Natural killer cell (primary cell): ENCODE measurements around the gene DCTN1. TPM values are rescaled to one million over a fixed set of nuclear protein-coding genes. Genes with fewer than 3 reads are reported as not detected.
A peak's percentile ranks its signal among the peaks of the same experiment; 100 is the strongest.

Experiments
- ATAC-seq, 3 donors: fragments of 150-1000 bp in 2 of 3; fragments of 200-7000 bp in 1 of 3; cut with Tn5 transposase; 1 replicate in 1 of 3; 2 replicates in 2 of 3; pipeline ENCODE4 v1.10.0; 2021; ENCODE audit warnings: mild to moderate bottlenecking in 2 of 3, moderate library complexity in 2 of 3
- DNase-seq, 2 donors: peaks; one replicate each; pipeline versions ENCODE4 v3.0.0 to v3.0.0-alpha.2; 2013 to 2021; ENCODE audit warnings: mixed read lengths in 1 of 2
- H3K27ac ChIP-seq: one replicate; pipeline ENCODE4 v1.5.1; 2013; ENCODE audit warnings: mild to moderate bottlenecking, low read length
- H3K27me3 ChIP-seq: one replicate; pipeline ENCODE4 v1.6.1; 2013; ENCODE audit warnings: low read length; ENCODE audit not compliant: control insufficient read depth, insufficient read depth
- H3K36me3 ChIP-seq: one replicate; pipeline ENCODE4 v1.6.1; 2013; ENCODE audit warnings: low read length; ENCODE audit not compliant: control insufficient read depth, insufficient read depth
- H3K4me1 ChIP-seq: one replicate; pipeline ENCODE4 v1.6.1; 2013; ENCODE audit warnings: low read length; ENCODE audit not compliant: control insufficient read depth, insufficient read depth
- H3K4me3 ChIP-seq: one replicate; pipeline ENCODE4 v1.5.1; 2013; ENCODE audit warnings: low read length
- H3K9me3 ChIP-seq: one replicate; pipeline ENCODE4 v1.6.1; 2013; ENCODE audit warnings: low read length; ENCODE audit not compliant: control insufficient read depth, insufficient read depth
- H3K27ac Mint-ChIP-seq, 2 donors: one replicate each; pipeline ENCODE4 v1.8.0; 2022; ENCODE audit warnings: mild to moderate bottlenecking in 2 of 2, mixed read lengths in 2 of 2, moderate library complexity in 1 of 2
- H3K27me3 Mint-ChIP-seq, 2 donors: one replicate each; pipeline ENCODE4 v1.8.0; 2022; ENCODE audit warnings: low read depth in 2 of 2, mixed read lengths in 2 of 2
- H3K36me3 Mint-ChIP-seq: one replicate; pipeline ENCODE4 v1.8.0; 2022; ENCODE audit warnings: mixed read lengths
- H3K4me1 Mint-ChIP-seq, 2 donors: one replicate each; pipeline ENCODE4 v1.8.0; 2022; ENCODE audit warnings: mixed read lengths in 2 of 2
- H3K4me3 Mint-ChIP-seq: one replicate; pipeline ENCODE4 v1.8.0; 2022; ENCODE audit warnings: mild to moderate bottlenecking, moderate library complexity, mixed read lengths
- H3K9me3 Mint-ChIP-seq, 2 donors: one replicate each; pipeline ENCODE4 v1.8.0; 2022; ENCODE audit warnings: mixed read lengths in 2 of 2
- WGBS: methylation state at CpG from one replicate; pipeline ENCODE4 v1.1.7; 2013; ENCODE audit warnings: missing lambda C conversion rate; ENCODE audit not compliant: insufficient coverage; 5-methylcytosine and 5-hydroxymethylcytosine counted together
- intact Hi-C: fragments of 100-400 bp; cut with micrococcal nuclease; formaldehyde crosslinking; loops from one replicate; pipeline ENCODE4 v1.14.2; 2022
- total RNA-seq, 4 donors: library from RNA; stranded (reverse); fragments of 120-200 nt in 1 of 4; gene quantifications; one replicate each; pipeline versions ENCODE4 v1.2.3 to v1.2.4, GENCODE V29; 2013 to 2022
- TF ChIP-seq, protein P1 (sequence below): fragments of 200-600 bp; IDR thresholded peaks from one replicate; pipeline ENCODE4 v1.8.0; 2022; ENCODE audit warnings: antibody characterized with exemption

Gene DCTN1
- total RNA-seq, 3 donors from 2014 or later (not counting 1 experiment from before 2014, with no cell fraction given): 103 to 116 (median 116) TPM

DNA sequence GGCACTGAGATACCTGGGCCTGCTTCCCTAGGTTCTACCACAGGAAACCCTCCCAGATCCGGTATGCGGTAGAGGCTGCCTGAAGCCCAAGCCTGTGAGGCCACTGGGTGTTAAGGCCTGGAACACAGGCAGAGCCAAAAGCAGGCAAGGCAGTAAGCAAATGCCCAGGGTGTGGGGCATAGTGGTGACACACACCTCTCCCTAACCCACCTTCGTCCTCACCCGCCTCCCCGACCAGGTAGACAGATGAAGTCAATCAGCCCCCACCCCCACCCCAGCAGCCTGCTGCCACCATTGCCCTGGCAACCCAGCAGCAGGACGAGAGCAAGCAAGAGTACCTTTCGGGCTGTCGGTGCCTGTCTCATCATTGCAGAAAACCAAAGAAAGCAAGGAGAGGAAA lies 6.1 kb downstream of the DCTN1 start:
- H3K9me3 Mint-ChIP-seq: no peaks in the 10 kb centered on the region

GRCh38 chr2:74373221-74373676 lies 6.9 kb downstream of the DCTN1 start:
- Mint-ChIP-seq H3K4me1 (peaks cover 31 to 37% of the 10 kb centered on the region in 2 donors), H3K36me3 (peaks cover 10% of the 10 kb centered on the region), H3K27ac (no peak overlapping the region), H3K27me3 (no peaks in the 10 kb centered on the region), H3K4me3 (no peak overlapping the region), H3K9me3 (no peaks in the 10 kb centered on the region)
- intact Hi-C loops: loop anchor here (5.0 kb wide), 1 partner anchor 696 kb away; no protein-coding TSS in a partner anchor
- H3K4me3 ChIP-seq: no peak overlapping the region
- no peaks in the 10 kb centered on the region for H3K27me3 ChIP-seq
- WGBS: 95% methylated on average over 5 of the region's 5 CpGs
- H3K36me3 ChIP-seq: peaks cover 51% of the 10 kb centered on the region
- TF ChIP-seq, protein P1, sequence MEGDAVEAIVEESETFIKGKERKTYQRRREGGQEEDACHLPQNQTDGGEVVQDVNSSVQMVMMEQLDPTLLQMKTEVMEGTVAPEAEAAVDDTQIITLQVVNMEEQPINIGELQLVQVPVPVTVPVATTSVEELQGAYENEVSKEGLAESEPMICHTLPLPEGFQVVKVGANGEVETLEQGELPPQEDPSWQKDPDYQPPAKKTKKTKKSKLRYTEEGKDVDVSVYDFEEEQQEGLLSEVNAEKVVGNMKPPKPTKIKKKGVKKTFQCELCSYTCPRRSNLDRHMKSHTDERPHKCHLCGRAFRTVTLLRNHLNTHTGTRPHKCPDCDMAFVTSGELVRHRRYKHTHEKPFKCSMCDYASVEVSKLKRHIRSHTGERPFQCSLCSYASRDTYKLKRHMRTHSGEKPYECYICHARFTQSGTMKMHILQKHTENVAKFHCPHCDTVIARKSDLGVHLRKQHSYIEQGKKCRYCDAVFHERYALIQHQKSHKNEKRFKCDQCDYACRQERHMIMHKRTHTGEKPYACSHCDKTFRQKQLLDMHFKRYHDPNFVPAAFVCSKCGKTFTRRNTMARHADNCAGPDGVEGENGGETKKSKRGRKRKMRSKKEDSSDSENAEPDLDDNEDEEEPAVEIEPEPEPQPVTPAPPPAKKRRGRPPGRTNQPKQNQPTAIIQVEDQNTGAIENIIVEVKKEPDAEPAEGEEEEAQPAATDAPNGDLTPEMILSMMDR: no peak
- H3K27ac ChIP-seq: no peak overlapping the region
- DNase-seq (no peak), ATAC-seq (no peak)
- no peaks in the 10 kb centered on the region for H3K9me3 ChIP-seq
- peaks cover 7% of the 10 kb centered on the region for H3K4me1 ChIP-seq

More for the DNA sequence above, 6.1 kb downstream of the DCTN1 start:
- Mint-ChIP-seq H3K27me3 (no peaks in the 10 kb centered on the region), H3K36me3 (peaks cover 10% of the 10 kb centered on the region), H3K4me3 (no peak overlapping the region), H3K4me1 (peaks cover 38 to 43% of the 10 kb centered on the region in 2 donors), H3K27ac (no peak overlapping the region)
- ATAC-seq (no peak), DNase-seq (no peak)
- no peaks in the 10 kb centered on the region for H3K9me3 ChIP-seq
- H3K27me3 ChIP-seq: no peaks in the 10 kb centered on the region
- peaks cover 43% of the 10 kb centered on the region for H3K36me3 ChIP-seq
- intact Hi-C loops: loop anchor here (5.0 kb wide), 1 partner anchor 697 kb away; no protein-coding TSS in a partner anchor
- TF ChIP-seq, protein P1: no peak
- H3K4me3 ChIP-seq: no peak overlapping the region
- peaks cover 7% of the 10 kb centered on the region for H3K4me1 ChIP-seq
- WGBS: 86% methylated on average over 5 of the region's 8 CpGs
- no peak overlapping the region for H3K27ac ChIP-seq

DNA sequence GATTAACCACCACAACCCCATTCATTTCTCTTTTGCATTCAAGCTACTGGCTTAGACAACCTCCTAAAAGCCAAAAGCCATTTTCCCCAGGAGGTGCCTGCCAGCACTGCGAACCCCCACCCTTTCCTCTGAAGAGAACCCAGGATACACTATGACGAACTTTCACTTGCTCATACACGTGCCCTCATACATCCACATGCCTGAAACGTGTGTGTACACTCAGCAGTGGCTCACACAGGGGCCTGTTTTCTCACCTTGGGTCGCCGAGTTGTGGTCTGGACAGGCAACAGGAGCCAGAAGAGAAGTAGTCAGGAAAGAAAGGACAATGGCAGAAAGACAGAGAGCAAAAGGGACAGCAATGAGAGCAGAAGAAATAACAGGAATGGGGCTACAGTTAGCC lies 7.4 kb downstream of the DCTN1 start:
- TF ChIP-seq, protein P1: no peak
- DNase-seq (no peak), ATAC-seq (no peak)
- intact Hi-C loops: loop anchor here (5.0 kb wide), 1 partner anchor 695 kb away; no protein-coding TSS in a partner anchor
- peaks cover 10% of the 10 kb centered on the region for H3K36me3 Mint-ChIP-seq
- no peak overlapping the region for H3K4me3 ChIP-seq
- peaks cover 53% of the 10 kb centered on the region for H3K36me3 ChIP-seq
- no peak overlapping the region for H3K27ac ChIP-seq
- H3K9me3 Mint-ChIP-seq: no peaks in the 10 kb centered on the region
- 82% methylated on average over 6 of the region's 6 CpGs for WGBS
- H3K4me1 ChIP-seq: peaks cover 7% of the 10 kb centered on the region
- no peaks in the 10 kb centered on the region for H3K9me3 ChIP-seq
- H3K27me3 ChIP-seq: no peaks in the 10 kb centered on the region
- no peaks in the 10 kb centered on the region for H3K27me3 Mint-ChIP-seq
- H3K4me3 Mint-ChIP-seq: no peak overlapping the region
- H3K4me1 Mint-ChIP-seq: peaks cover 27 to 32% of the 10 kb centered on the region in 2 donors
- H3K27ac Mint-ChIP-seq: no peak overlapping the region

DNA sequence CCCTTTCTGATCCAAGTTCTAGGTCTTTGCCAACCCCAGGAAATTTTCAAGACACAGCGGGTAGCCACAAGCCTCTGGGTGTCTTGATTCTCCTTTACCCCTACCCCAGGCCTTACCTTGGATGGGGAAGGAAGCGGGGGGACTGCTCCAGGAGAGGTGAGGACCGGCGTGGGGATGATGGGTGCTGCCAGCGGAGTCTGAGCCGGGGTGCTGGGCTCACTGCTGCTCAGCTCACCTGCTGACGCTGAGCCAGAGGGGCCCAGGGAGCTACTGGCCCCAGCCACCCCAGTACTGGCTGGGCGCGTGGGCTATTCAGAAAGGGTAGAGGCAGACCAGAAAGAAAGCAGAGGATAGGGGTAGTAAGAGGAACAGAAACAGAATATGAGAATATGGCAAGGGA lies 8.7 kb downstream of the DCTN1 start:
- intact Hi-C loops: loop anchor here (5.0 kb wide), 1 partner anchor 694 kb away; no protein-coding TSS in a partner anchor
- ATAC-seq (no peak), DNase-seq (no peak)
- TF ChIP-seq, protein P1: no peak
- no peaks in the 10 kb centered on the region for H3K27me3 ChIP-seq
- Mint-ChIP-seq H3K27me3 (no peaks in the 10 kb centered on the region), H3K36me3 (peaks cover 14% of the 10 kb centered on the region), H3K9me3 (no peaks in the 10 kb centered on the region), H3K4me3 (no peak overlapping the region), H3K4me1 (peaks cover 16 to 19% of the 10 kb centered on the region in 2 donors), H3K27ac (peak overlapping the region in 1 of 2 donors; percentile 35)
- peaks cover 55% of the 10 kb centered on the region for H3K36me3 ChIP-seq
- H3K9me3 ChIP-seq: no peaks in the 10 kb centered on the region
- H3K4me1 ChIP-seq: peaks cover 2% of the 10 kb centered on the region
- 96% methylated on average over 9 of the region's 9 CpGs for WGBS
- no peak overlapping the region for H3K27ac ChIP-seq
- no peak overlapping the region for H3K4me3 ChIP-seq
